LNCaP clone FGC (cell line): ENCODE data around the gene NOXA1.

Source experiments
- DNase-seq: peaks from one replicate; pipeline ENCODE4 v3.0.0-alpha.2; 2011; ENCODE audit warnings: low read depth
- H3K4me3 ChIP-seq: 2 replicates; pipeline ENCODE4 v1.5.1; 2011; ENCODE audit warnings: mild to moderate bottlenecking, low read depth, low read length, control low read depth
- CTCF ChIP-seq: IDR thresholded peaks from 2 replicates; pipeline ENCODE4 v1.5.1; 2012; ENCODE audit warnings: mild to moderate bottlenecking; ENCODE audit not compliant: control insufficient read depth, insufficient read depth; ENCODE audit errors: extremely low read depth

NOXA1 gene

GRCh38 chr9:137452761-137453642 lies 29.8 kb downstream of the NOXA1 start:
- H3K4me3 ChIP-seq = no peak overlapping the region
- no peak for DNase-seq
- no peak for TF ChIP-seq CTCF

- peak; percentile 41 for DNase-seq
- H3K4me3 ChIP-seq = no peak overlapping the region
- no peak for TF ChIP-seq CTCF
Measured at GRCh38 chr9:137453643-137454081, 30.5 kb downstream of the NOXA1 start.

GRCh38 chr9:137454145-137454596 lies 31.0 kb downstream of the NOXA1 start:
- no peak for DNase-seq

GRCh38 chr9:137454597-137455358 lies 31.6 kb downstream of the NOXA1 start:
- TF ChIP-seq CTCF = no peak
- no peak overlapping the region for H3K4me3 ChIP-seq
- DNase-seq = no peak

More at GRCh38 chr9:137454145-137454596, 31.0 kb downstream of the NOXA1 start:
- TF ChIP-seq CTCF = no peak
- no peak overlapping the region for H3K4me3 ChIP-seq

GRCh38 chr9:137455359-137455991 lies 32.3 kb downstream of the NOXA1 start:
- no peak for DNase-seq
- H3K4me3 ChIP-seq = no peak overlapping the region
- no peak for TF ChIP-seq CTCF

- DNase-seq = no peak
- H3K4me3 ChIP-seq = no peak overlapping the region
Measured at GRCh38 chr9:137456061-137456863, 33.1 kb downstream of the NOXA1 start.

More at GRCh38 chr9:137456061-137456863, 33.1 kb downstream of the NOXA1 start:
- TF ChIP-seq CTCF = no peak
